Testis (tissue), 2 donors: ENCODE measurements around the gene CACNA2D4.

Source experiments
- CTCF ChIP-seq, 3 experiments: fragments of 450-650 bp in 2 of 3; fragments of 200-600 bp in 1 of 3; sonication (generic) in 1 of 3; IDR thresholded peaks; one replicate each; pipeline ENCODE4 v1.5.1; 2016 to 2019; ENCODE audit warnings: antibody characterized with exemption in 3 of 3, mild to moderate bottlenecking in 2 of 3, moderate library complexity in 1 of 3
- POLR2A ChIP-seq: fragments of 450-650 bp; IDR thresholded peaks from one replicate; pipeline ENCODE4 v1.6.1; 2017; ENCODE audit warnings: antibody characterized with exemption, mild to moderate bottlenecking, moderate library complexity

GRCh38 chr12:1809591-1810190 lies 108.8 kb downstream of the CACNA2D4 start:
- TF ChIP-seq POLR2A, result no peak
- TF ChIP-seq CTCF (IDR thresholded peaks at IDR 0.05), result no peak
